Gastroesophageal sphincter (tissue), 3 donors: ENCODE data around the gene STAT5B.

Experiments used
- CTCF ChIP-seq, 4 experiments: fragments of 200-600 bp in 2 of 4; fragments of 450-650 bp in 2 of 4; sonication (generic) in 1 of 4; IDR thresholded peaks; one replicate each; pipeline ENCODE4 v1.5.1; 2017 to 2019; ENCODE audit warnings: antibody characterized with exemption in 4 of 4, mild to moderate bottlenecking in 2 of 4, moderate library complexity in 2 of 4
- POLR2A ChIP-seq, 2 donors: fragments of 450-650 bp; IDR thresholded peaks; one replicate each; pipeline ENCODE4 v1.6.1; 2017; ENCODE audit warnings: antibody characterized with exemption in 2 of 2, mild to moderate bottlenecking in 2 of 2, moderate library complexity in 1 of 2

- no peak for TF ChIP-seq POLR2A (IDR thresholded peaks at IDR 0.05)
- no peak for TF ChIP-seq CTCF (IDR thresholded peaks at IDR 0.05)
Measured at GRCh38 chr17:42182927-42183734, 93.1 kb downstream of the STAT5B start.
